ENCODE data around the gene BCR. TPM values are rescaled to one million over a fixed set of nuclear protein-coding genes. Genes with fewer than 3 reads are reported as not detected.

BCR gene
- polyA plus RNA-seq, 1 experiment: 21.4 TPM

- no peak for DNase-seq (ENCODE audit: low read depth, low spot score)
- ChIA-PET CTCF (interaction anchor here (0.7 kb wide), 1 partner anchor 143 kb away, joined by 3 read pairs; no protein-coding TSS in a partner anchor), POLR2A (no interaction called here)
- Histone ChIP-seq H3K27me3 (ENCODE audit: control insufficient read depth, insufficient read depth, low read length) (no peaks in the 10 kb centered on the region), H3K27ac (ENCODE audit: low read depth, low read length) (peak overlapping the region; percentile 52), H3K4me3 (ENCODE audit: low read depth, low read length) (peak overlapping the region; percentile 70), H3K9me3 (ENCODE audit: control insufficient read depth, insufficient read depth, low read length) (no peaks in the 10 kb centered on the region)
- TF ChIP-seq CTCF (IDR thresholded peaks at IDR 0.05; ENCODE audit: low read depth, low read length): no peak
These were observed 34.3 kb upstream of the BCR start for GRCh38 chr22:23145878-23146470.

- ChIA-PET POLR2A (interaction anchor here (0.9 kb wide), 1 partner anchor 8 kb away, joined by 3 read pairs; no protein-coding TSS in a partner anchor), CTCF (interaction anchor here (0.6 to 1.1 kb wide), 4 partner anchors 92 to 187 kb away, joined by 3 to 5 read pairs (median 4); no protein-coding TSS in a partner anchor)
- DNase-seq (ENCODE audit: low read depth, low spot score): no peak
- Histone ChIP-seq H3K9me3 (ENCODE audit: control insufficient read depth, insufficient read depth, low read length) (no peaks in the 10 kb centered on the region), H3K27me3 (ENCODE audit: control insufficient read depth, insufficient read depth, low read length) (no peaks in the 10 kb centered on the region), H3K4me3 (ENCODE audit: low read depth, low read length) (no peak overlapping the region), H3K27ac (ENCODE audit: low read depth, low read length) (no peak overlapping the region)
- TF ChIP-seq CTCF (IDR thresholded peaks at IDR 0.05; ENCODE audit: low read depth, low read length): no peak
These were observed 33.7 kb upstream of the BCR start for GRCh38 chr22:23146478-23147205.

- Histone ChIP-seq H3K9me3 (ENCODE audit: control insufficient read depth, insufficient read depth, low read length) (no peaks in the 10 kb centered on the region), H3K27ac (ENCODE audit: low read depth, low read length) (peak overlapping the region; percentile 21), H3K4me3 (ENCODE audit: low read depth, low read length) (no peak overlapping the region), H3K27me3 (ENCODE audit: control insufficient read depth, insufficient read depth, low read length) (no peaks in the 10 kb centered on the region)
- CTCF ChIA-PET: interaction anchor here (0.5 to 1.7 kb wide), 6 partner anchors 30 to 190 kb away, joined by 3 to 5 read pairs (median 4); no protein-coding TSS in a partner anchor
- DNase-seq (ENCODE audit: low read depth, low spot score): peak; percentile 67
- no peak for TF ChIP-seq CTCF (IDR thresholded peaks at IDR 0.05; ENCODE audit: low read depth, low read length)
- POLR2A ChIA-PET: interaction anchor here (0.7 to 0.9 kb wide), 2 partner anchors 10 kb away, joined by 3 read pairs; no protein-coding TSS in a partner anchor
These were observed 32.5 kb upstream of the BCR start for GRCh38 chr22:23147617-23148387.

- no peak for DNase-seq (ENCODE audit: low read depth, low spot score)
- TF ChIP-seq CTCF (IDR thresholded peaks at IDR 0.05; ENCODE audit: low read depth, low read length): no peak
- no peaks in the 10 kb centered on the region for H3K27me3 ChIP-seq (ENCODE audit: control insufficient read depth, insufficient read depth, low read length)
- POLR2A ChIA-PET: interaction anchor here (1.0 kb wide), 1 partner anchor 25 kb away, joined by 3 read pairs; no protein-coding TSS in a partner anchor
- CTCF ChIA-PET: no interaction called here
- no peaks in the 10 kb centered on the region for H3K9me3 ChIP-seq (ENCODE audit: control insufficient read depth, insufficient read depth, low read length)
- H3K27ac ChIP-seq (ENCODE audit: low read depth, low read length): no peak overlapping the region
- H3K4me3 ChIP-seq (ENCODE audit: low read depth, low read length): no peak overlapping the region
These were observed 30.5 kb upstream of the BCR start for GRCh38 chr22:23149743-23150238.
